ENCODE data around the gene MAD1L1. TPM values are rescaled to one million over a fixed set of nuclear protein-coding genes. Genes with fewer than 3 reads are reported as not detected.

The MAD1L1 gene
- total and polyA plus RNA-seq, 4 donors = 12.8 to 20.7 (median 16.5) TPM

- no peaks in the 10 kb centered on the region for H3K4me1 ChIP-seq (ENCODE audit: control insufficient read depth in 4 of 4, insufficient read depth in 4 of 4, low read length in 3 of 4)
- peaks cover 0 to 3% (median 0%) of the 10 kb centered on the region in 4 donors for H3K36me3 ChIP-seq (ENCODE audit: control insufficient read depth in 4 of 4, insufficient read depth in 3 of 4, low read depth in 1 of 4, low read length in 3 of 4)
- H3K9me3 ChIP-seq (ENCODE audit: control insufficient read depth in 4 of 4, low read length in 3 of 4) = no peaks in the 10 kb centered on the region
- no peak for DNase-seq (ENCODE audit: low spot score)
- no peak overlapping the region for H3K9ac ChIP-seq (ENCODE audit: low read depth in 1 of 2, low read length in 2 of 2)
- H3K4me3 ChIP-seq (ENCODE audit: low read depth in 1 of 3, low read length in 3 of 3) = no peak overlapping the region
- WGBS = 94% methylated on average over 20 of the region's 20 CpGs
- no peak for TF ChIP-seq RXRA (IDR thresholded peaks at IDR 0.05)
- no peak for TF ChIP-seq SP1 (IDR thresholded peaks at IDR 0.05)
- no peak for TF ChIP-seq HNF4G (IDR thresholded peaks at IDR 0.05)
- no peak for TF ChIP-seq ATF3 (IDR thresholded peaks at IDR 0.05)
- TF ChIP-seq GABPA (IDR thresholded peaks at IDR 0.05 in 1 of 2, conservative IDR thresholded peaks at IDR 0.05 in 1 of 2) = no peak
- H3K27ac ChIP-seq (ENCODE audit: low read depth in 1 of 2, low read length in 2 of 2) = no peak overlapping the region
- H3K27me3 ChIP-seq (ENCODE audit: control insufficient read depth in 4 of 4, insufficient read depth in 4 of 4, low read length in 3 of 4) = no peaks in the 10 kb centered on the region
Observed at GRCh38 chr7:2006231-2006771, 226.4 kb downstream of the MAD1L1 start.

GRCh38 chr7:2005786-2006185 is 227.0 kb downstream of the MAD1L1 start:
- H3K27me3 ChIP-seq (ENCODE audit: control insufficient read depth in 4 of 4, insufficient read depth in 4 of 4, low read length in 3 of 4) = no peaks in the 10 kb centered on the region
- no peak for DNase-seq (ENCODE audit: low spot score)
- WGBS = 95% methylated on average over 10 of the region's 10 CpGs

More at GRCh38 chr7:2005786-2006185, 227.0 kb downstream of the MAD1L1 start:
- H3K27ac ChIP-seq (ENCODE audit: low read depth in 1 of 2, low read length in 2 of 2) = no peak overlapping the region
- H3K36me3 ChIP-seq (ENCODE audit: control insufficient read depth in 4 of 4, insufficient read depth in 3 of 4, low read depth in 1 of 4, low read length in 3 of 4) = peaks cover 0 to 3% (median 0%) of the 10 kb centered on the region in 4 donors
- no peak overlapping the region for H3K4me3 ChIP-seq (ENCODE audit: low read depth in 1 of 3, low read length in 3 of 3)
- no peaks in the 10 kb centered on the region for H3K9me3 ChIP-seq (ENCODE audit: control insufficient read depth in 4 of 4, low read length in 3 of 4)
- no peak overlapping the region for H3K9ac ChIP-seq (ENCODE audit: low read depth in 1 of 2, low read length in 2 of 2)
- TF ChIP-seq FOXA1 (IDR thresholded peaks at IDR 0.05) = no peak
- TF ChIP-seq REST (IDR thresholded peaks at IDR 0.05) = no peak
- no peak for TF ChIP-seq TAF1 (conservative IDR thresholded peaks at IDR 0.05)
- TF ChIP-seq CTCF (IDR thresholded peaks at IDR 0.05; ENCODE audit: low read depth, low read length, missing input control) = no peak
- no peak for TF ChIP-seq GABPA (IDR thresholded peaks at IDR 0.05 in 1 of 2, conservative IDR thresholded peaks at IDR 0.05 in 1 of 2)
- TF ChIP-seq HNF4A (conservative IDR thresholded peaks at IDR 0.05) = no peak
- TF ChIP-seq MAX (IDR thresholded peaks at IDR 0.05) = no peak
- no peak for TF ChIP-seq FOXA2 (IDR thresholded peaks at IDR 0.05)
- no peak for TF ChIP-seq EGR1 (IDR thresholded peaks at IDR 0.05; ENCODE audit: low read depth in 2 of 2)
- no peak for TF ChIP-seq SP1 (IDR thresholded peaks at IDR 0.05)
- TF ChIP-seq ATF3 (IDR thresholded peaks at IDR 0.05) = no peak
- TF ChIP-seq HNF4G (IDR thresholded peaks at IDR 0.05) = no peak
- no peak for TF ChIP-seq RXRA (IDR thresholded peaks at IDR 0.05)
- TF ChIP-seq NR2F2 (IDR thresholded peaks at IDR 0.05) = no peak
- no peak for TF ChIP-seq YY1 (IDR thresholded peaks at IDR 0.05)
- TF ChIP-seq RAD21 (IDR thresholded peaks at IDR 0.05) = no peak
- no peak for TF ChIP-seq ZBTB33 (IDR thresholded peaks at IDR 0.05)
- no peak for TF ChIP-seq JUND (IDR thresholded peaks at IDR 0.05)
- H3K4me1 ChIP-seq (ENCODE audit: control insufficient read depth in 4 of 4, insufficient read depth in 4 of 4, low read length in 3 of 4) = no peaks in the 10 kb centered on the region
